Fibroblast of lung (primary cell): ENCODE measurements around the gene CRELD2.

Source experiments
- EZH2 ChIP-seq: IDR thresholded peaks from 2 replicates; pipeline ENCODE4 v1.5.1; 2012; ENCODE audit warnings: low read length, control low read depth, mild to moderate bottlenecking; ENCODE audit errors: missing control alignments
- TF ChIP-seq, protein P1 (sequence below), 2 donors: IDR thresholded peaks in 1 of 2; conservative IDR thresholded peaks in 1 of 2; 1 replicate in 1 of 2; 2 replicates in 1 of 2; pipeline ENCODE4 v1.5.1; 2011 to 2012; ENCODE audit warnings: low read length in 2 of 2, control low read depth in 1 of 2, inconsistent platforms in 1 of 2, low read depth in 1 of 2, mild to moderate bottlenecking in 1 of 2

GRCh38 chr22:49925525-49926128 is 7.2 kb downstream of the CRELD2 start:
- TF ChIP-seq, protein P1, sequence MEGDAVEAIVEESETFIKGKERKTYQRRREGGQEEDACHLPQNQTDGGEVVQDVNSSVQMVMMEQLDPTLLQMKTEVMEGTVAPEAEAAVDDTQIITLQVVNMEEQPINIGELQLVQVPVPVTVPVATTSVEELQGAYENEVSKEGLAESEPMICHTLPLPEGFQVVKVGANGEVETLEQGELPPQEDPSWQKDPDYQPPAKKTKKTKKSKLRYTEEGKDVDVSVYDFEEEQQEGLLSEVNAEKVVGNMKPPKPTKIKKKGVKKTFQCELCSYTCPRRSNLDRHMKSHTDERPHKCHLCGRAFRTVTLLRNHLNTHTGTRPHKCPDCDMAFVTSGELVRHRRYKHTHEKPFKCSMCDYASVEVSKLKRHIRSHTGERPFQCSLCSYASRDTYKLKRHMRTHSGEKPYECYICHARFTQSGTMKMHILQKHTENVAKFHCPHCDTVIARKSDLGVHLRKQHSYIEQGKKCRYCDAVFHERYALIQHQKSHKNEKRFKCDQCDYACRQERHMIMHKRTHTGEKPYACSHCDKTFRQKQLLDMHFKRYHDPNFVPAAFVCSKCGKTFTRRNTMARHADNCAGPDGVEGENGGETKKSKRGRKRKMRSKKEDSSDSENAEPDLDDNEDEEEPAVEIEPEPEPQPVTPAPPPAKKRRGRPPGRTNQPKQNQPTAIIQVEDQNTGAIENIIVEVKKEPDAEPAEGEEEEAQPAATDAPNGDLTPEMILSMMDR (conservative IDR thresholded peaks at IDR 0.05 in 1 of 2, IDR thresholded peaks at IDR 0.05 in 1 of 2; ENCODE audit: low read depth in 1 of 2, low read length in 2 of 2) = no peak
- TF ChIP-seq EZH2 = no peak
